ENCODE results near the gene PPM1M.
A peak's percentile ranks its signal among the peaks of the same experiment; 100 is the strongest.

Gene PPM1M

GRCh38 chr3:52231502-52232278 is 13.9 kb upstream of the PPM1M start:
- DNase-seq: peak; percentile 35

GRCh38 chr3:52232279-52233107 is 13.1 kb upstream of the PPM1M start:
- no peak for DNase-seq

GRCh38 chr3:52233108-52233591 is 12.4 kb upstream of the PPM1M start:
- no peak for DNase-seq

- no peak for DNase-seq
Observed at GRCh38 chr3:52233968-52234367, 11.6 kb upstream of the PPM1M start.

- no peak for DNase-seq
Observed at GRCh38 chr3:52234516-52235447, 10.8 kb upstream of the PPM1M start.

GRCh38 chr3:52236424-52236886 is 9.1 kb upstream of the PPM1M start:
- DNase-seq: no peak

GRCh38 chr3:52237006-52237656 is 8.4 kb upstream of the PPM1M start:
- DNase-seq: no peak

- DNase-seq: peak; percentile 88
Observed at GRCh38 chr3:52237657-52238172, 7.8 kb upstream of the PPM1M start.

GRCh38 chr3:52238193-52238760 is 7.3 kb upstream of the PPM1M start:
- DNase-seq: no peak

GRCh38 chr3:52238761-52239701 is 6.5 kb upstream of the PPM1M start, which contains the start of gene TWF2:
TWF2 (minus strand) TSS chr3:52239158; CDS start chr3:52239016, 142 bp downstream.
- peak; percentile 83 for DNase-seq

GRCh38 chr3:52240059-52240885 is 5.3 kb upstream of the PPM1M start:
- DNase-seq: peak; percentile 93

GRCh38 chr3:52240886-52241370 is 4.6 kb upstream of the PPM1M start:
- no peak for DNase-seq

GRCh38 chr3:52242039-52242438 is 3.5 kb upstream of the PPM1M start:
- DNase-seq: no peak

GRCh38 chr3:52243791-52244628 is 1.5 kb upstream of the PPM1M start:
- DNase-seq: no peak

- no peak for DNase-seq
Observed at GRCh38 chr3:52246264-52246620, 683 bp downstream of the PPM1M start.

GRCh38 chr3:52246728-52247408 is 1.3 kb downstream of the PPM1M start:
- DNase-seq: no peak

Data from fibroblast of skin of abdomen (primary cell).